Lower leg skin (tissue), 4 donors: Measurements from ENCODE around the gene LMX1A. TPM values are rescaled to one million over a fixed set of nuclear protein-coding genes. Genes with fewer than 3 reads are reported as not detected.

ENCODE experiments used
- DNase-seq, 2 donors: peaks; one replicate each; pipeline ENCODE4 v3.0.0-alpha.2; 2019; ENCODE audit warnings: low spot score in 2 of 2
- H3K4me3 ChIP-seq: fragments of 200-600 bp; sonication (generic); 2 replicates; pipeline ENCODE4 v1.5.1; 2017; ENCODE audit warnings: mild to moderate bottlenecking, low read depth; ENCODE audit not compliant: poor library complexity, severe bottlenecking
- CTCF ChIP-seq, 3 donors: fragments of 450-650 bp; IDR thresholded peaks; one replicate each; pipeline ENCODE4 v1.5.1; 2016; ENCODE audit warnings: antibody characterized with exemption in 3 of 3, mild to moderate bottlenecking in 3 of 3, moderate library complexity in 2 of 3
- POLR2A ChIP-seq, 2 donors: fragments of 450-650 bp; IDR thresholded peaks; one replicate each; pipeline ENCODE4 v1.6.1; 2016 to 2017; ENCODE audit warnings: antibody characterized with exemption in 2 of 2, mild to moderate bottlenecking in 1 of 2, moderate library complexity in 1 of 2
- whole genome bisulfite sequencing, 2 donors: methylation state at CpG; one replicate each; pipeline ENCODE4 v1.1.5; 2018; 5-methylcytosine and 5-hydroxymethylcytosine counted together
- intact Hi-C: fragments of 100-400 bp; cut with DNase I; formaldehyde crosslinking; loops from one replicate; pipeline ENCODE4 v1.15.0; 2023; ENCODE audit warnings: low total_unique reads
- total RNA-seq, 4 donors: library from RNA; depleted of rRNA; stranded (reverse); fragments of >200 nt; gene quantifications; one replicate each; pipeline ENCODE4 v1.1.0, GENCODE V29; 2016

The LMX1A gene
- total RNA-seq, 4 donors from 2014 or later: 0.29 TPM; not detected in 3

- WGBS, 2 donors: 82 to 86% methylated on average over 2 of the region's 2 CpGs
- intact Hi-C loops: no loop called here
- TF ChIP-seq CTCF (IDR thresholded peaks at IDR 0.05): no peak
- no peak for TF ChIP-seq POLR2A (IDR thresholded peaks at IDR 0.05)
- no peak for DNase-seq
- no peak overlapping the region for H3K4me3 ChIP-seq
Measured at GRCh38 chr1:165215676-165216075, 140.8 kb downstream of the LMX1A start.

- no peak overlapping the region for H3K4me3 ChIP-seq
- 39 to 43% methylated on average over 2 of the region's 3 CpGs for WGBS, 2 donors
- DNase-seq: no peak
- TF ChIP-seq CTCF (IDR thresholded peaks at IDR 0.05) (no peak), POLR2A (IDR thresholded peaks at IDR 0.05) (no peak)
- intact Hi-C loops: no loop called here
Measured at GRCh38 chr1:165212229-165212628, 144.3 kb downstream of the LMX1A start.

- no peak for DNase-seq
- no peak for TF ChIP-seq POLR2A (IDR thresholded peaks at IDR 0.05)
- TF ChIP-seq CTCF (IDR thresholded peaks at IDR 0.05): no peak
- 36 to 54% methylated on average over 5 of the region's 5 CpGs for WGBS, 2 donors
- intact Hi-C loops: no loop called here
- no peak overlapping the region for H3K4me3 ChIP-seq
Measured at GRCh38 chr1:165207853-165208515, 148.5 kb downstream of the LMX1A start.

GRCh38 chr1:165205145-165205544 is 151.4 kb downstream of the LMX1A start:
- 52 to 64% methylated on average over 3 of the region's 3 CpGs for WGBS, 2 donors
- no peak for DNase-seq
- no peak overlapping the region for H3K4me3 ChIP-seq
- intact Hi-C loops: no loop called here
- TF ChIP-seq CTCF (IDR thresholded peaks at IDR 0.05): no peak
- no peak for TF ChIP-seq POLR2A (IDR thresholded peaks at IDR 0.05)

GRCh38 chr1:165204548-165204947 is 152.0 kb downstream of the LMX1A start:
- WGBS, 2 donors: 79 to 88% methylated on average over 1 of the region's 1 CpG
- intact Hi-C loops: no loop called here
- H3K4me3 ChIP-seq: no peak overlapping the region
- no peak for DNase-seq
- TF ChIP-seq CTCF (IDR thresholded peaks at IDR 0.05) (no peak), POLR2A (IDR thresholded peaks at IDR 0.05) (no peak)

GRCh38 chr1:165191087-165191486 is 165.4 kb downstream of the LMX1A start:
- 63 to 68% methylated on average over 4 of the region's 4 CpGs for WGBS, 2 donors
- no peak for DNase-seq
- H3K4me3 ChIP-seq: no peak overlapping the region
- intact Hi-C loops: no loop called here
- TF ChIP-seq CTCF (IDR thresholded peaks at IDR 0.05) (no peak), POLR2A (IDR thresholded peaks at IDR 0.05) (no peak)
